Measurements from ENCODE around the gene INSYN2B. TPM values are rescaled to one million over a fixed set of nuclear protein-coding genes. Genes with fewer than 3 reads are reported as not detected.

Gene INSYN2B
- total and polyA plus RNA-seq, 2 of the 8 experiments (the other 6 are each of a cell fraction or from before 2014, with no cell fraction given), result not detected

DNA sequence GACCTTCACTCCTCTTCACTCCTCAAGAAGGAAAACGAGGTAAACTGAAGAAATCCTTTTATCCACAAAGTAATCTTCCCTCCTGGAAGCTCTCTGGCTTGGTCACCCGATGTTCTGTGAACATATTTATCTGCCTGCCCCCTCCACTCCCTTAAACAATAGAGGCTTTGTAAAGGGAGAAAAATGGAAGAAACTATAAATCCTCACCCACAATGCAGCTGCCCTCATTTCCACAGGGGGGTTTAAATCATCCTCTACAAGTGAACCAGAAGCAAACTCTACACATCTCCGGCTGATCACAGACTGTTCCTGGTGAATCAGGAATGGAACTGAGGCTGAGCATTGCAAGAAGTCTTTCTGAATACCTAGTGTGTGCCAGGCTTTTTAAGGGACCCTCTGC is 7.2 kb downstream of the INSYN2B start:
- H4K8ac ChIP-seq (ENCODE audit: extremely low read depth, insufficient read depth, low read length), result no peak overlapping the region
- H3K4me3 ChIP-seq (ENCODE audit: extremely low read depth in 1 of 4, insufficient read depth in 2 of 4, low read depth in 3 of 4, low read length in 4 of 4), result no peak overlapping the region
- H3K23me2 ChIP-seq (ENCODE audit: low read depth, low read length), result no peaks in the 10 kb centered on the region
- POLR2A ChIA-PET (ENCODE audit: partially characterized antibody), result no interaction called here
- no peak overlapping the region for H3K4me2 ChIP-seq (ENCODE audit: insufficient read depth in 1 of 2, low read depth in 2 of 2, low read length in 2 of 2)
- H3K79me2 ChIP-seq (ENCODE audit: control insufficient read depth in 1 of 2, insufficient read depth in 2 of 2, low read length in 2 of 2), result no peaks in the 10 kb centered on the region
- H2BK120ac ChIP-seq (replicated peaks; ENCODE audit: low read depth, low read length), result no peak overlapping the region
- no peak overlapping the region for H3K18ac ChIP-seq (ENCODE audit: extremely low read depth, low read length)
- no peak overlapping the region for H2BK5ac ChIP-seq (ENCODE audit: low read depth, low read length)
- no peak overlapping the region for H3K56ac ChIP-seq (replicated peaks; ENCODE audit: insufficient read length, low read depth, low read length)
- no peak overlapping the region for H3K27ac ChIP-seq (ENCODE audit: low read depth, low read length)
- no peak overlapping the region for H2BK12ac ChIP-seq (ENCODE audit: low read depth, low read length)
- WGBS, 2 experiments (ENCODE audit: extremely low coverage in 1 of 2, insufficient coverage in 1 of 2, insufficient read length in 1 of 2, insufficient replicate concordance in 2 of 2, low coverage in 1 of 2, low lambda C conversion rate in 2 of 2, missing lambda C conversion rate in 1 of 2), result 82% methylated on average over 3 of the region's 3 CpGs; no CpG with 5 or more reads in 1 of the 2 experiments
- H4K20me1 ChIP-seq (replicated peaks in 1 of 2; ENCODE audit: control insufficient read depth in 1 of 2, insufficient read depth in 2 of 2, low read length in 2 of 2), result no peaks in the 10 kb centered on the region
- no peak overlapping the region for H2AK5ac ChIP-seq (ENCODE audit: low read depth, low read length)
- no peaks in the 10 kb centered on the region for H3K79me1 ChIP-seq (ENCODE audit: low read depth, low read length)
- no peak overlapping the region for H2AFZ ChIP-seq (ENCODE audit: low read length)
- H3K4me1 ChIP-seq (replicated peaks in 1 of 4; ENCODE audit: control insufficient read depth in 3 of 4, insufficient read depth in 4 of 4, low read length in 3 of 4), result peaks cover 2 to 22% (median 12%) of the 10 kb centered on the region in 4 experiments
- H2BK15ac ChIP-seq (ENCODE audit: low read length), result no peak overlapping the region
- H3K36me3 ChIP-seq (ENCODE audit: control insufficient read depth in 2 of 4, insufficient read depth in 4 of 4, low read length in 3 of 4), result no peaks in the 10 kb centered on the region
- H3K9ac ChIP-seq (replicated peaks in 1 of 4; ENCODE audit: extremely low read depth in 1 of 4, low read depth in 3 of 4, low read length in 3 of 4), result no peak overlapping the region
- no peak overlapping the region for H2BK20ac ChIP-seq (ENCODE audit: low read length)
- TF ChIP-seq EGR1 (IDR thresholded peaks at IDR 0.05; ENCODE audit: borderline replicate concordance, low read depth, low read length), result no peak
- no peak for TF ChIP-seq KDM4A (IDR thresholded peaks at IDR 0.05; ENCODE audit: low read depth, low read length, severe bottlenecking)
- no peak overlapping the region for H3K23ac ChIP-seq (ENCODE audit: insufficient read length)
- no peak overlapping the region for H4K5ac ChIP-seq (ENCODE audit: insufficient read length, low read depth, low read length)
- no peak for DNase-seq (ENCODE audit: low read depth in 1 of 2, low spot score in 2 of 2)
- peaks cover 0 to 1% (median 0%) of the 10 kb centered on the region in 4 experiments; a peak in 5 of 7 replicates for H3K27me3 ChIP-seq (replicated peaks in 1 of 4; ENCODE audit: control insufficient read depth in 3 of 4, extremely low read depth in 1 of 4, insufficient read depth in 3 of 4, low read length in 3 of 4)
- H3K4ac ChIP-seq (replicated peaks; ENCODE audit: insufficient read length, low read depth, low read length), result no peak overlapping the region
- FAIRE-seq, result no peak
- no peak overlapping the region for H4K91ac ChIP-seq (replicated peaks; ENCODE audit: insufficient read length, low read length)
- H3K14ac ChIP-seq (ENCODE audit: insufficient read length), result no peak overlapping the region
- CTCF ChIA-PET (ENCODE audit: partially characterized antibody), result interaction anchor here (0.9 to 3.0 kb wide), 3 partner anchors 7 to 133 kb away, joined by 3 to 25 read pairs (median 4); partner anchors contain the start of genes FOXI1 and INSYN2B
- H3K9me3 ChIP-seq (ENCODE audit: insufficient read depth in 2 of 2, low read depth in 1 of 2, low read length in 1 of 2), result no peaks in the 10 kb centered on the region
